Measurements from ENCODE around the gene AGK. TPM values are rescaled to one million over a fixed set of nuclear protein-coding genes. Genes with fewer than 3 reads are reported as not detected.
"Not testable (repeated sequence)": the region's sequence is repeated elsewhere in the genome, so short reads cannot be mapped to it uniquely, and the experiment has no call there.

The AGK gene
- polyA plus RNA-seq, 3 donors from 2014 or later, result 104 to 125 (median 108) TPM

GRCh38 chr7:141582063-141582462 lies 30.9 kb downstream of the AGK start:
- not testable (repeated sequence) for H3K9me3 Mint-ChIP-seq; H3K4me3 Mint-ChIP-seq; H3K27ac Mint-ChIP-seq; DNase-seq; H3K27me3 Mint-ChIP-seq (ENCODE audit: low read depth in 3 of 3)
- peaks cover 9 to 24% (median 23%) of the 10 kb centered on the region in 3 donors for H3K36me3 Mint-ChIP-seq
- peaks cover 32 to 50% of the 10 kb centered on the region in 2 donors for H3K4me1 Mint-ChIP-seq

- Mint-ChIP-seq H3K9me3 (peaks cover 0 to 2% (median 0%) of the 10 kb centered on the region in 6 donors), H3K4me3 (peak overlapping the region in 1 of 5 donors; percentile 4), H3K4me1 (peaks cover 52 to 76% of the 10 kb centered on the region in 2 donors), H3K27me3 (ENCODE audit: low read depth in 3 of 3) (peaks cover 0 to 5% (median 0%) of the 10 kb centered on the region in 3 donors), H3K36me3 (peaks cover 9 to 25% (median 18%) of the 10 kb centered on the region in 3 donors), H3K27ac (peak overlapping the region in 4 of 6 donors; percentile 38 to 94 (median 90))
- DNase-seq, result no peak
Measured at GRCh38 chr7:141584935-141585334, 33.7 kb downstream of the AGK start.

GRCh38 chr7:141585592-141586510 lies 34.6 kb downstream of the AGK start:
- Mint-ChIP-seq H3K27ac (peak overlapping the region; percentile 77 to 94 (median 90)), H3K4me1 (peaks cover 61 to 85% of the 10 kb centered on the region in 2 donors), H3K36me3 (peaks cover 9 to 29% (median 18%) of the 10 kb centered on the region in 3 donors), H3K4me3 (peak overlapping the region; percentile 72 to 90 (median 82)), H3K9me3 (peaks cover 0 to 2% (median 0%) of the 10 kb centered on the region in 6 donors), H3K27me3 (ENCODE audit: low read depth in 3 of 3) (peaks cover 0 to 11% (median 0%) of the 10 kb centered on the region in 3 donors)
- DNase-seq, result peak in 2 of 3 donors; percentile 22 to 35

GRCh38 chr7:141586878-141587277 lies 35.7 kb downstream of the AGK start:
- peaks cover 0 to 2% (median 0%) of the 10 kb centered on the region in 6 donors for H3K9me3 Mint-ChIP-seq
- DNase-seq, result peak; percentile 37 to 56 (median 50)
- H3K27me3 Mint-ChIP-seq (ENCODE audit: low read depth in 3 of 3), result peaks cover 0 to 11% (median 0%) of the 10 kb centered on the region in 3 donors
- peaks cover 9 to 29% (median 18%) of the 10 kb centered on the region in 3 donors for H3K36me3 Mint-ChIP-seq
- H3K27ac Mint-ChIP-seq, result peak overlapping the region; percentile 77 to 94 (median 90)
- H3K4me3 Mint-ChIP-seq, result peak overlapping the region; percentile 72 to 90 (median 82)
- peaks cover 71 to 95% of the 10 kb centered on the region in 2 donors for H3K4me1 Mint-ChIP-seq

GRCh38 chr7:141587304-141587703 lies 36.1 kb downstream of the AGK start:
- H3K9me3 Mint-ChIP-seq, result peaks cover 0 to 2% (median 0%) of the 10 kb centered on the region in 6 donors
- H3K27me3 Mint-ChIP-seq (ENCODE audit: low read depth in 3 of 3), result peaks cover 0 to 11% (median 0%) of the 10 kb centered on the region in 3 donors
- H3K27ac Mint-ChIP-seq, result peak overlapping the region; percentile 77 to 94 (median 90)
- H3K4me1 Mint-ChIP-seq, result peaks cover 75 to 97% of the 10 kb centered on the region in 2 donors
- DNase-seq, result peak in 2 of 3 donors; percentile 5 to 19
- peak overlapping the region; percentile 72 to 90 (median 82) for H3K4me3 Mint-ChIP-seq
- H3K36me3 Mint-ChIP-seq, result peaks cover 8 to 30% (median 15%) of the 10 kb centered on the region in 3 donors

- Mint-ChIP-seq H3K27ac (peak overlapping the region in 5 of 6 donors; percentile 49 to 73 (median 54)), H3K36me3 (peaks cover 6 to 29% (median 12%) of the 10 kb centered on the region in 3 donors), H3K4me3 (peak overlapping the region in 4 of 5 donors; percentile 7 to 30 (median 20)), H3K9me3 (peaks cover 0 to under 1% (median 0%) of the 10 kb centered on the region in 6 donors), H3K4me1 (peaks cover 89 to 97% of the 10 kb centered on the region in 2 donors), H3K27me3 (ENCODE audit: low read depth in 3 of 3) (peaks cover 0 to 11% (median 0%) of the 10 kb centered on the region in 3 donors)
- DNase-seq, result no peak
Measured at GRCh38 chr7:141588912-141589311, 37.7 kb downstream of the AGK start.

GRCh38 chr7:141590071-141590470 lies 38.9 kb downstream of the AGK start:
- H3K9me3 Mint-ChIP-seq, result no peaks in the 10 kb centered on the region
- DNase-seq, result no peak
- peaks cover 9 to 28% (median 16%) of the 10 kb centered on the region in 3 donors for H3K36me3 Mint-ChIP-seq
- H3K27ac Mint-ChIP-seq, result peak overlapping the region; percentile 71 to 87 (median 84)
- peaks cover 78 to 97% of the 10 kb centered on the region in 2 donors for H3K4me1 Mint-ChIP-seq
- H3K4me3 Mint-ChIP-seq, result peak overlapping the region; percentile 73 to 86 (median 77)
- H3K27me3 Mint-ChIP-seq (ENCODE audit: low read depth in 3 of 3), result peaks cover 0 to 11% (median 0%) of the 10 kb centered on the region in 3 donors

- peaks cover 9 to 32% (median 19%) of the 10 kb centered on the region in 3 donors for H3K36me3 Mint-ChIP-seq
- H3K27me3 Mint-ChIP-seq (ENCODE audit: low read depth in 3 of 3), result peaks cover 0 to 11% (median 0%) of the 10 kb centered on the region in 3 donors
- H3K27ac Mint-ChIP-seq, result peak overlapping the region; percentile 71 to 87 (median 84)
- H3K4me3 Mint-ChIP-seq, result peak overlapping the region; percentile 73 to 86 (median 77)
- DNase-seq, result peak; percentile 62 to 71 (median 65)
- H3K4me1 Mint-ChIP-seq, result peaks cover 74 to 97% of the 10 kb centered on the region in 2 donors
- H3K9me3 Mint-ChIP-seq, result no peaks in the 10 kb centered on the region
Measured at GRCh38 chr7:141590666-141591065, 39.5 kb downstream of the AGK start.

GRCh38 chr7:141593134-141593533 lies 41.9 kb downstream of the AGK start:
- Mint-ChIP-seq H3K27ac (peak overlapping the region; percentile 51 to 87 (median 66)), H3K27me3 (ENCODE audit: low read depth in 3 of 3) (peaks cover 0 to 8% (median 1%) of the 10 kb centered on the region in 3 donors), H3K36me3 (peaks cover 19 to 50% (median 39%) of the 10 kb centered on the region in 3 donors), H3K4me1 (peaks cover 54 to 93% of the 10 kb centered on the region in 2 donors), H3K4me3 (peak overlapping the region in 4 of 5 donors; percentile 15 to 58 (median 42)), H3K9me3 (no peaks in the 10 kb centered on the region)
- no peak for DNase-seq

GRCh38 chr7:141597966-141598365 lies 46.8 kb downstream of the AGK start:
- no peak for DNase-seq
- H3K4me3 Mint-ChIP-seq, result no peak overlapping the region
- peak overlapping the region in 3 of 6 donors; percentile 20 to 66 (median 30) for H3K27ac Mint-ChIP-seq
- H3K36me3 Mint-ChIP-seq, result peaks cover 28 to 61% (median 45%) of the 10 kb centered on the region in 3 donors
- peaks cover 15 to 82% of the 10 kb centered on the region in 2 donors for H3K4me1 Mint-ChIP-seq
- no peaks in the 10 kb centered on the region for H3K9me3 Mint-ChIP-seq
- H3K27me3 Mint-ChIP-seq (ENCODE audit: low read depth in 3 of 3), result peaks cover 0 to 1% (median 0%) of the 10 kb centered on the region in 3 donors

- Mint-ChIP-seq H3K4me3 (no peak overlapping the region), H3K36me3 (peaks cover 24 to 57% (median 41%) of the 10 kb centered on the region in 3 donors), H3K27me3 (ENCODE audit: low read depth in 3 of 3) (peaks cover 0 to 1% (median 0%) of the 10 kb centered on the region in 3 donors), H3K27ac (peak overlapping the region in 1 of 6 donors; percentile 54), H3K9me3 (no peaks in the 10 kb centered on the region), H3K4me1 (peaks cover 10 to 77% of the 10 kb centered on the region in 2 donors)
- no peak for DNase-seq
Measured at GRCh38 chr7:141598408-141598807, 47.2 kb downstream of the AGK start.

- peaks cover 0 to 1% (median 0%) of the 10 kb centered on the region in 3 donors for H3K27me3 Mint-ChIP-seq (ENCODE audit: low read depth in 3 of 3)
Measured at GRCh38 chr7:141600168-141601006, 49.2 kb downstream of the AGK start.

GRCh38 chr7:141609576-141609975 lies 58.4 kb downstream of the AGK start:
- no peak for DNase-seq
- H3K27me3 Mint-ChIP-seq (ENCODE audit: low read depth in 3 of 3), result peaks cover 0 to 2% (median 0%) of the 10 kb centered on the region in 3 donors
- no peak overlapping the region for H3K27ac Mint-ChIP-seq
- no peak overlapping the region for H3K4me3 Mint-ChIP-seq
- peaks cover 5 to 32% of the 10 kb centered on the region in 2 donors for H3K4me1 Mint-ChIP-seq
- peaks cover 31 to 47% (median 37%) of the 10 kb centered on the region in 3 donors for H3K36me3 Mint-ChIP-seq
- H3K9me3 Mint-ChIP-seq, result no peaks in the 10 kb centered on the region

More at GRCh38 chr7:141600168-141601006, 49.2 kb downstream of the AGK start:
- H3K4me3 Mint-ChIP-seq, result no peak overlapping the region
- no peaks in the 10 kb centered on the region for H3K9me3 Mint-ChIP-seq
- peaks cover 5 to 57% of the 10 kb centered on the region in 2 donors for H3K4me1 Mint-ChIP-seq
- peaks cover 26 to 50% (median 35%) of the 10 kb centered on the region in 3 donors for H3K36me3 Mint-ChIP-seq
- peak overlapping the region in 2 of 6 donors; percentile 29 to 45 for H3K27ac Mint-ChIP-seq
- no peak for DNase-seq
